SJCRH30 (cell line): ENCODE results near the gene NCAPH2. TPM values are rescaled to one million over a fixed set of nuclear protein-coding genes. Genes with fewer than 3 reads are reported as not detected.

ENCODE experiments used
- DNase-seq, 2 experiments: peaks; one replicate each; pipeline ENCODE4 v3.0.0-alpha.2; 2015 to 2020
- H3K27ac ChIP-seq: fragments of 250-450 bp; sonication (Bioruptor Pico); 2 replicates; pipeline ENCODE4 v1.5.1; 2020; ENCODE audit warnings: mild to moderate bottlenecking, moderate library complexity
- H3K27me3 ChIP-seq: fragments of 250-450 bp; sonication (Bioruptor Pico); 2 replicates; pipeline ENCODE4 v1.5.1; 2020; ENCODE audit warnings: mild to moderate bottlenecking, moderate library complexity
- H3K36me3 ChIP-seq: fragments of 250-450 bp; sonication (Bioruptor Pico); 2 replicates; pipeline ENCODE4 v1.5.1; 2020; ENCODE audit warnings: mild to moderate bottlenecking, moderate library complexity
- H3K4me1 ChIP-seq: fragments of 250-450 bp; sonication (Bioruptor Pico); 2 replicates; pipeline ENCODE4 v1.5.1; 2020; ENCODE audit warnings: mild to moderate bottlenecking, moderate library complexity
- H3K4me3 ChIP-seq: fragments of 250-450 bp; sonication (Bioruptor Pico); 2 replicates; pipeline ENCODE4 v1.5.1; 2020; ENCODE audit warnings: mild to moderate bottlenecking, moderate library complexity
- H3K9me3 ChIP-seq: fragments of 250-450 bp; sonication (Bioruptor Pico); replicated peaks from 2 replicates; pipeline ENCODE4 v1.5.1; 2020; ENCODE audit warnings: mild to moderate bottlenecking, moderate library complexity
- total RNA-seq: library from RNA; depleted of rRNA; stranded (reverse); fragments of >200 nt; shearing (Covaris generic); gene quantifications from 2 replicates; pipeline ENCODE4 v1.2.3, GENCODE V29; 2014

The NCAPH2 gene
- total RNA-seq, 1 experiment from 2014 or later = 94.2 TPM

DNA sequence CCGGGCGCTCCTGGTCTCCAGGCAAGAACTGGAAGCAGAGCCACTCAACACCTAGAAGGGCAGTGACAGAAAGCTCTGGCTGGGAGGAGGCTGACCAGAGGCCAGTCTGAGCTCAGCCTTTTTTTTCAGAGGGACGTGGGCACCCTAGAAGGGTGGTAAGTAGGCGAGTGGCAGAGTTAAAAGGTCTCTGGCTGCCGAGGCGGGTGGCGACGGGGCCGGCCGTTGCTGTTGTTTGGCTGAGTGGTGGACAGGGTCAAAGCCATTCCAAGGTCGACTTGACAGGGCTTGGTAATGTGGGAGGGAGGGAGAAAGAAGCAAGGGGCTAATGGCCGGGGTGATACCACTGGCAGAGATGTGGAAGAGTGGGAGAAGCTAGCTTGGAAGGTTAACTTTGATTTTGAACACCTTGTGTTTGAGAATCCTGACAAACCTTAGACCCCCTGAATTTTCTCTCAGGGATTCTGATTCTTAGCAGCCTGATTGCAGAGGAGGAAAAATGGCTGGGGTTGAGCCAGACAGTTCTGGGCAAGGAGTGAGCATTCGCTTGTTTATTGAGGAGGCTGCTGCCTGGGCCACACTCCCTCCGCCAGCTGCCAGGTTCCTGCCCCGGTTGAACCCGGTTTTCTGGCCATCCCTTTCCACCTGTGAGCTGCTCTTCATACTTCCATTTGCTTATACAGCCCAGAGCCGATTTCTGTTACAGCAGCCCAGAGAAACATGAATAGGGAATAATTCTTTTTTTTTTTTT is 55.6 kb downstream of the NCAPH2 start:
- no peak for DNase-seq
- Histone ChIP-seq H3K4me3 (peak overlapping the region; percentile 54), H3K9me3 (no peaks in the 10 kb centered on the region), H3K27ac (no peak overlapping the region), H3K36me3 (no peaks in the 10 kb centered on the region), H3K4me1 (peaks cover 16% of the 10 kb centered on the region), H3K27me3 (peaks cover 14% of the 10 kb centered on the region)

DNA sequence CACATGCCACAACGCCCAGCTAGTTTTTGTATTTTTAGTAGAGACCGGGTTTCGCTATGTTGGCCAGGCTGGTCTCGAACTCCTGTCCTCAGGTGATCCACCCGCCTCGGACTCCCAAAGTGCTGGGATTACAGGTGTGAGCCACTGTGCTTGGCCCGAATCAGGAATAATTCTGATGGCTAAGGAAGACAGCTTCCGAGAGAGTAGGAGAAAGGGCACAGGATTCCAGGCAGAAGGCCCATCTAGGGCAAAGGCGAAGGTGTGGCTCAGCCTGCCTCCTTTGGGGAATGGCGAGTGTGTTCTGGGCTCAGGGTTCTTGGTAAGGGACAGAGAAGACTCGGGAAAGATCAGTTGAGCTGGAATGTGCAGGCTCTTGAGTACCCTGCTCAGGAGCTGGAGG is 56.3 kb downstream of the NCAPH2 start:
- no peak overlapping the region for H3K27ac ChIP-seq

DNA sequence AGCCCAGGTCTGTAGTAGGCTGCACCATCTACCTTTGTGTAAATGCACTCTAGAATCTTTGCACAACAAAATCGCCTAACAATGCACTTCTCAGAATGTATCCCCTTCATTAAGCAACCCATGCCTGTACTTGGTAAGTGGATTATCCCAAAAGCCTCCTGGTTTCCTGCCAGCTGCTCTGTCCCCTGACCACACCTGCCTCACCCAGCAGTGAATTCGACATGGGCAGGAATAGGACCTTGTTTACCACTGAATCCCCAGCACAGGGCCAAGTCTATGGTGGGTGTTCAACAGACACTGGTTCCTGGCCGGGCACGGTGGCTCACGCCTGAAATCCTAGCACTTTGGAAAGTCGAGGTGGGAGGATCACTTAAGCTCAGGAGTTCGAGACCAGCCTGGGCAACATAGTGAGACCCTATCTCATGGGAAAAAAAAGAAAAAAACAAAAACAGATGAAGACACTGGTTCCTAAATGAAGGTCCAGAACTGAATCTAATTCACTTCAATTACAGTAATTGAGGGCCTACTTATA is 59.8 kb downstream of the NCAPH2 start:
- H3K27me3 ChIP-seq = no peaks in the 10 kb centered on the region
- H3K9me3 ChIP-seq = no peaks in the 10 kb centered on the region
- peaks cover 18% of the 10 kb centered on the region for H3K4me1 ChIP-seq
- H3K36me3 ChIP-seq = 0 out of 2 replicates have a peak, but pooled peaks cover 2% of the 10 kb centered on the region
- peak; percentile 91 to 96 for DNase-seq
- no peak overlapping the region for H3K4me3 ChIP-seq
- H3K27ac ChIP-seq = peak overlapping the region; percentile 60

More for the DNA sequence above, 56.3 kb downstream of the NCAPH2 start:
- Histone ChIP-seq H3K27me3 (peaks cover 12% of the 10 kb centered on the region), H3K4me1 (peaks cover 18% of the 10 kb centered on the region), H3K4me3 (no peak overlapping the region), H3K36me3 (no peaks in the 10 kb centered on the region), H3K9me3 (no peaks in the 10 kb centered on the region)
- DNase-seq = no peak

DNA sequence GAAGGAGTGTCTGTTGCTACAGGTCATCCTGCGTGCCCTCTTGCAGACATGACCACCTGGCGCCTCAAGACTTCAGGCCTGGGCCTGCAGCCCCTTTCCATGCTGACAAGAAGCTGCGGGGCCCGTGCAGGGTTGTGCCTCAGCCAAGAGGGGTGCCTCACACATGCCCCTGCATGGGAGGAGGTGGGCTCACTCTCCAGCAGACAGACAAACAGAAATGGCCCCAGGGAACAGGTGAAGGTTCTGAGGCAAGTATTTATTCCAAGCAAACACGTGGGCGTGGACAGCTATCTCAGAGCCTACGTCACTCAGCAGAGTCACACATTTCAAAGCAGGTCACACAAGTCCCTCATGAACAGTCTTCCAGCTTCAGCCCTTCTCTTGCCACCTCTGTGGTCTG is 60.6 kb downstream of the NCAPH2 start:
- H3K36me3 ChIP-seq = 0 out of 2 replicates have a peak, but pooled peaks cover 2% of the 10 kb centered on the region
- H3K9me3 ChIP-seq = no peaks in the 10 kb centered on the region
- H3K4me1 ChIP-seq = peaks cover 18% of the 10 kb centered on the region
- H3K4me3 ChIP-seq = no peak overlapping the region
- no peaks in the 10 kb centered on the region for H3K27me3 ChIP-seq
- H3K27ac ChIP-seq = no peak overlapping the region; the same call in 1 of the 2 replicates
- DNase-seq = no peak

DNA sequence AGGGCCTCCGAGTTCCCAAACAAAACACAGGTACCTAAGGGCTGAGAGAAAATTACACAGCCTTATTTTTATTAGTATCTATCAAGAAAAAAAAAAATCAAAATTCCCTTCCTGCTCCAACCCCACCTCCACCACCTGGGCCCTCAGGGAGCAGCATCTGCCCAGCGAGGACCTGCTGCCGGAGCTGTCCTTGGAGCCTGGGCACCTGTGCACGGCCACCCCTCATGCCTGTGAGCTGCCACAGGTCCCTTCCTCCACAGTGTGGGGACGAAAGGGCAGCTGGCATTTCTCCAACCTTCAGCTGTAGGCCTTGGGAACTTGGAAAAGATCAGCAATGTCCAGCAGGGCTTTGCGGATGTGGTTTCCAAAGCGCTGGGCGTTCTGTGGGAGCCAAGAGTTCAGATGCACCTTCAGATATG is 61.0 kb downstream of the NCAPH2 start:
- H3K9me3 ChIP-seq = no peaks in the 10 kb centered on the region
- DNase-seq = no peak
- H3K27me3 ChIP-seq = no peaks in the 10 kb centered on the region
- H3K27ac ChIP-seq = no peak overlapping the region
- peaks cover 18% of the 10 kb centered on the region for H3K4me1 ChIP-seq
- H3K36me3 ChIP-seq = 0 out of 2 replicates have a peak, but pooled peaks cover 2% of the 10 kb centered on the region
- H3K4me3 ChIP-seq = no peak overlapping the region

DNA sequence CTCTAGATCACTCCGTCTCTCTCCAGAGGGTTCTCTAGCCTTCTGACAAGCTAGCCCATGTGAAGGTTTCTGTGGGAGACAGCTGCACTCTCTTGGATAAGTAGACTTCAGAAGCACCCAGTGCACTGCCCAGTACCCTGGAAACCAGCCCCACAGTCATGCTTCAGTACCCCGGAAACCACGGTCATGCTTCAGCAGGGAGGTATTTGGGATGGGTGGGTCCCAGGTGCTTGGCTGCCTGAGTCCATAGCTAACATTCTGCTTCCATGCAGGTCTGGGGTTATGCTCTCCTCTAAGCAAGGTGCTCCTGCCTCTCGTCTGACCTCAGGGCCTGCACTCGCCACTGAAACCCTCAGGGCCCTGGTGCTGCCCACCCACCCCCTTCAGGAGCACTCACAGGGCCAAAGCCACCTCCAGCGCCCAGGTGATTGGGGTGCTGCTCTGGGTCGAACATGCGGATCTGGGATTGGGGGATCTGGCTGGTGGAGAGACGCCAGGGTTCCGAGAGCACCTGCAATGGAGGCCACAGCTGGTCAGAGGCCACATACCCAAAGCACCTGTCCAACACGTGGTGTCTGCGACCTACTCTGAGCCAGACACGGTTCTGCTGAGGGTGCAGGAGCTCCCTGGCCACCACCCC is 62.0 kb downstream of the NCAPH2 start:
- Histone ChIP-seq H3K4me1 (peaks cover 18% of the 10 kb centered on the region), H3K9me3 (no peaks in the 10 kb centered on the region), H3K27ac (no peak overlapping the region), H3K36me3 (0 out of 2 replicates have a peak, but pooled peaks cover 2% of the 10 kb centered on the region), H3K4me3 (no peak overlapping the region), H3K27me3 (no peaks in the 10 kb centered on the region)
- no peak for DNase-seq

DNA sequence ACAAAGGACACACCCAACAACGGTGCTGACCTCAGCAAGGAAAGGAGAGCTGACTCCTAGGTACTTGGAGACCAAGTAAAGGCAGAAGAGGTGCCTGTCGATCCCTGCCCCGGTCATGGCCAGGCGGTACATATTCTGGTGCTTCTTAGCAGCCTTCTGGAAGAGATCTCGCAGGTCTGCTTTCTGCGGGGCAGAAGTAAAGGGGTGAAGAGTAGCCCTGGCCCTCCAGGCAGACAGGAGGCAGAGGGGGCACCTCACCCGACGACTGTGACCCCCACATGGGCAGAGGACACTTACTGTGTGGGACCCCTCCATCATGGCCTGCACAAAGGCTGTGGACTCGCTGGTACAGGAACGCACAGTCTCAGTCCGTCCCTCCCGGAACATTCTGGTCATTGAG is 62.8 kb downstream of the NCAPH2 start:
- Histone ChIP-seq H3K36me3 (0 out of 2 replicates have a peak, but pooled peaks cover 2% of the 10 kb centered on the region), H3K4me3 (no peak overlapping the region), H3K9me3 (no peaks in the 10 kb centered on the region), H3K4me1 (peaks cover 18% of the 10 kb centered on the region), H3K27ac (no peak overlapping the region), H3K27me3 (no peaks in the 10 kb centered on the region)
- no peak for DNase-seq

DNA sequence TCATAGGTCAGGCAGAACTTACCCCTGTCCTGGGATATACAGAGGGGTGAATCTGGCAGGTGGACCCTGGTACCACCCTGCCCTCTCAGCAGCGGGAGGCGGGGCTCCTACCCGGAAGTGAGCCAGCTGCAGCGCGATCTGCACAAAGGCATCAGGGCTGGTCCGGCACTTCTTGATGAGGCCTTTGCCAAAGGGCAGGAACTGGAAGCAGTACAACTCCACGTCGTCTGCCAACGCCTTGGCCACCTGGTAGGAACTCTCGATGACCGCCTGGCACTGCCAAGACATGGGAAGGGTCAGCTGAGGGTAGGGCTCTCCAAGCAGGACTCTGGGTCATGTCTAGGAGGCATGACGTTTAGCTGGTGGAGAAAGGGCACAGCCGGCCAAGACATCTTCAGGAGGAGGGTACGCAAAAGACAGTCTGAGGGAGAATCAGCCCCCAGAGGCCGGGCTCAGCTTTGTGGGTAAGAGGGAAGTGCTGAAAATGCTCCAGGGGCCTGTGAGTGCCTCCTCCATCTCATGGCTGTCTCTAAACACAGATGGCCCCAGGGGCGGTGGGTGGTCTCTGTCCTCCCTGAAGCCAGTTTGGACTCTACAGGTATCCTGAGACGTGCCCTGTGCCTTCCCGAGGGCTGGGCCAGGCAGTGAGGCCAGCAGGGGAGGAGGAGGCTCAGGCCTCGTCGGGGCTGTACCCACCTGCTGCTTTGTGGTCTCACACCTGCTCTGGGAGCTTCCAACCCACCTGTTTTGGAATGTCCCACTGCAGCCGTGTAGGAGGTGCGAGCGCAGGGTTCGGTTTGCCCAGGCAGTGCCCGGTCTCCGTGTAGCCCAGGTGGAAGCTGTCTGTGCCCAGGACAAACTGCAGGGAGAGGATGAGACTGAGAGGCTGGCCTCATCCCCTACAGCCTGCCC is 63.5 kb downstream of the NCAPH2 start:
- H3K4me3 ChIP-seq = no peak overlapping the region
- no peaks in the 10 kb centered on the region for H3K9me3 ChIP-seq
- DNase-seq = no peak
- H3K27ac ChIP-seq = no peak overlapping the region
- 0 out of 2 replicates have a peak, but pooled peaks cover 2% of the 10 kb centered on the region for H3K36me3 ChIP-seq
- peaks cover 18% of the 10 kb centered on the region for H3K4me1 ChIP-seq
- no peaks in the 10 kb centered on the region for H3K27me3 ChIP-seq

DNA sequence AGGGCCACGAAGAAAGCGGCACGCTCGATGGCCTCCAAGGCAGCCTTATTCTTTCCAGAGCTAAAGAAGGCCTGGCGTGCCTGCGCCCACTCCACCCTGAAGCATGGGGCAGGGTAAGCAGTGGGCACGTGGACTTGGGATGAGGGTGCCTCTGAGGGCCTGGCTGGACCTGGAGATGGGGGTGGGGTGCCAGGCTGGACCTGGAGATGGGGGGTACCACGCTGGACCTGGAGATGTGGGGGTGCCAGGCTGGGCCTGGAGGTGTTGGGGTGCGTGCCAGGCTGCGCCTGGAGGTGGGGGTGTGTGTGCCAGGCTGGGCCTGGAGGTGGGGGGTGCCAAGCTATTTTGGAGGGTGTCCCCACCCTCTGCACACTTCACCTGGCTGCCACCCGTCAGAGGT is 64.9 kb downstream of the NCAPH2 start:
- no peak for DNase-seq
- Histone ChIP-seq H3K36me3 (0 out of 2 replicates have a peak, but pooled peaks cover 2% of the 10 kb centered on the region), H3K9me3 (no peaks in the 10 kb centered on the region), H3K4me3 (no peak overlapping the region), H3K4me1 (peaks cover 8% of the 10 kb centered on the region), H3K27me3 (no peaks in the 10 kb centered on the region), H3K27ac (no peak overlapping the region)

DNA sequence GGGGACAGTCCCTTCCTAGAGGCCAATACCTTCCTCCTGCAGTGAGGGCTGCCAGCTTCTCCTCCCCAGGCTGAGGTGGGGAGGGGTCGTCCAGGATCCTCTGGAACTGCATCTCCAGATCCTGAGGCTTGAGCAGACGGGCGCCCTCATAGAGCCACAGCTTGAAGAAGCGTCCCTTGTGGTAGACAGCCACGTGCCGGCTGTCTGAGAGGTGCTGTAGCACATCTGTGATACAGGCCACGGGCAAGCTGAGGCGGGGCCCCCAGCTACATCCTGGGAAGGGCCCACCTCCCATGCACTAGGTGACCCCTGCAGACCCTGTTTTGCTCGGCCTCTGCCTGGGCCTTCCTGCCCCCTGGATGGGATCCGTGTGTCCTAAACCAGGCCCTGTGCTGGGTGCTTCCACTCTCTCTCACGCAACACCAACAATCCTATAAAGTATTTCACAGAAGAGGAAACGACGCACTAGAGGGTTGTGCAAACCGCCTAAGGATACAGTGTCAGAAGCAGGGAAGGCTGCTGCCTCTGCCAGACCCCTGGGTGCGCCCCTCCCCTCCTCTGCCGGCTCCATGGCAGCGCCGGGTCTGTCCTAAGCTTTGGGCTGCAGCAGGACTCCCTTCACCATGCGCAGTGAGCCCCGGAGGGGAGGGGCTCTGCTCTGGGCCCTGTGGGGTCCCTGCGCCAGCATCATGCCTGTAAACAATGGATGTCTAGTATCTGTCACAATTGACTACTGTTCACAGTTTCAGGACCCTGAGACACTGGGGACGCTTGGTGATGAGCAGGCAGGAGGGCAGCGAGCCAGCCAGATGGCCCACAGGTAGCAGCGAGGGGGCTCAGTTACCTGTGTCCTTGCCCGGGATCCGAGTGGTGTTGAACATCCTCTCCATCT is 65.7 kb downstream of the NCAPH2 start:
- H3K36me3 ChIP-seq = 0 out of 2 replicates have a peak, but pooled peaks cover 2% of the 10 kb centered on the region
- DNase-seq = no peak

DNA sequence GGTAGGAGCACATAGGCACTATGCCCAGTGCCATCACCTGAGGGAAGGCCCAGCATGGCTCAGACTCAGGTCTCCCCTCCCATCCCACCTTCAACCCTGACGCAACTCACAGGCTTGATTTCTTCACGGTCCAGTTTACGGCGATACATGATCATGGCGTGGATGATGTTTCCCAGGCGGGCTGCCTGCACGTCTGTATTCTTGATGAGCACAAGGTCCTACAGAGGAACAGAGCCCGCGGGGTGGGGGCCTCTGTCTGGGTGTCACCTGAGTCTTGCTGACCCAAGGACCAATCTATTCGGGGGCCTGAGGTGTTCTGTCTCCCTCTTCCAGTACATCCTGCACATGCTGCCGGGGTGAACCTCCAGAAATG is 66.3 kb downstream of the NCAPH2 start:
- 0 out of 2 replicates have a peak, but pooled peaks cover 1% of the 10 kb centered on the region for H3K36me3 ChIP-seq
- H3K4me3 ChIP-seq = no peak overlapping the region
- H3K4me1 ChIP-seq = peaks cover 11% of the 10 kb centered on the region
- no peak for DNase-seq
- H3K27me3 ChIP-seq = no peaks in the 10 kb centered on the region
- no peaks in the 10 kb centered on the region for H3K9me3 ChIP-seq
- H3K27ac ChIP-seq = no peak overlapping the region

More for the DNA sequence above, 65.7 kb downstream of the NCAPH2 start:
- H3K4me3 ChIP-seq = no peak overlapping the region
- H3K9me3 ChIP-seq = no peaks in the 10 kb centered on the region
- H3K27me3 ChIP-seq = no peaks in the 10 kb centered on the region
- peaks cover 5% of the 10 kb centered on the region for H3K4me1 ChIP-seq
- no peak overlapping the region for H3K27ac ChIP-seq
